Measurements from ENCODE around the gene CHST12.
A peak's percentile ranks its signal among the peaks of the same experiment; 100 is the strongest.
"Not testable (repeated sequence)": the region's sequence is repeated elsewhere in the genome, so short reads cannot be mapped to it uniquely, and the experiment has no call there.

The CHST12 gene

GRCh38 chr7:2435146-2435545 is 31.7 kb downstream of the CHST12 start:
- no peak for DNase-seq (ENCODE audit: low read depth in 2 of 2, low spot score in 1 of 2)

- no peak for DNase-seq (ENCODE audit: low read depth in 2 of 2, low spot score in 1 of 2)
Measured at GRCh38 chr7:2436341-2437104, 33.1 kb downstream of the CHST12 start.

GRCh38 chr7:2437136-2437535 is 33.7 kb downstream of the CHST12 start:
- no peak for DNase-seq (ENCODE audit: low read depth in 2 of 2, low spot score in 1 of 2)

- no peak for DNase-seq (ENCODE audit: low read depth in 2 of 2, low spot score in 1 of 2)
Measured at GRCh38 chr7:2437537-2438148, 34.2 kb downstream of the CHST12 start.

- DNase-seq (ENCODE audit: low read depth in 2 of 2, low spot score in 1 of 2): no peak
Measured at GRCh38 chr7:2438186-2438585, 34.8 kb downstream of the CHST12 start.

GRCh38 chr7:2438775-2439174 is 35.4 kb downstream of the CHST12 start:
- no peak for DNase-seq (ENCODE audit: low read depth in 2 of 2, low spot score in 1 of 2)

GRCh38 chr7:2440608-2441245 is 37.3 kb downstream of the CHST12 start:
- no peak for DNase-seq (ENCODE audit: low read depth in 2 of 2, low spot score in 1 of 2)

GRCh38 chr7:2441430-2442058 is 38.1 kb downstream of the CHST12 start:
- no peak for DNase-seq (ENCODE audit: low read depth in 2 of 2, low spot score in 1 of 2)

GRCh38 chr7:2443491-2443890 is 40.1 kb downstream of the CHST12 start:
- DNase-seq (ENCODE audit: low read depth in 2 of 2, low spot score in 1 of 2): no peak

GRCh38 chr7:2444476-2444875 is 41.1 kb downstream of the CHST12 start:
- no peak for DNase-seq (ENCODE audit: low read depth in 2 of 2, low spot score in 1 of 2)

GRCh38 chr7:2445047-2445446 is 41.6 kb downstream of the CHST12 start:
- no peak for DNase-seq (ENCODE audit: low read depth in 2 of 2, low spot score in 1 of 2)

- no peak for DNase-seq (ENCODE audit: low read depth in 2 of 2, low spot score in 1 of 2)
Measured at GRCh38 chr7:2445898-2446555, 42.6 kb downstream of the CHST12 start.

GRCh38 chr7:2446676-2447075 is 43.3 kb downstream of the CHST12 start:
- DNase-seq (ENCODE audit: low read depth in 2 of 2, low spot score in 1 of 2): no peak

GRCh38 chr7:2450198-2451107 is 47.0 kb downstream of the CHST12 start:
- DNase-seq (ENCODE audit: low read depth in 2 of 2, low spot score in 1 of 2): no peak

GRCh38 chr7:2451171-2452073 is 48.0 kb downstream of the CHST12 start:
- peak; percentile 50 to 65 for DNase-seq (ENCODE audit: low read depth in 2 of 2, low spot score in 1 of 2)

- no peak for DNase-seq (ENCODE audit: low read depth in 2 of 2, low spot score in 1 of 2)
Measured at GRCh38 chr7:2452074-2452507, 48.7 kb downstream of the CHST12 start.

GRCh38 chr7:2452643-2453270 is 49.3 kb downstream of the CHST12 start:
- DNase-seq (ENCODE audit: low read depth in 2 of 2, low spot score in 1 of 2): no peak

- DNase-seq (ENCODE audit: low read depth in 2 of 2, low spot score in 1 of 2): not testable (repeated sequence)
Measured at GRCh38 chr7:2453849-2454248, 50.4 kb downstream of the CHST12 start.

GRCh38 chr7:2459674-2460073 is 56.3 kb downstream of the CHST12 start:
- DNase-seq (ENCODE audit: low read depth in 2 of 2, low spot score in 1 of 2): no peak

All from stimulated activated CD8-positive, alpha-beta memory T cell treated with anti-CD3 and anti-CD28 coated beads, Interleukin-4, amount 100 ng/mL, for 1 hour (primary cell).